ENCODE data around the gene PCED1A.

Gene PCED1A, protein sequence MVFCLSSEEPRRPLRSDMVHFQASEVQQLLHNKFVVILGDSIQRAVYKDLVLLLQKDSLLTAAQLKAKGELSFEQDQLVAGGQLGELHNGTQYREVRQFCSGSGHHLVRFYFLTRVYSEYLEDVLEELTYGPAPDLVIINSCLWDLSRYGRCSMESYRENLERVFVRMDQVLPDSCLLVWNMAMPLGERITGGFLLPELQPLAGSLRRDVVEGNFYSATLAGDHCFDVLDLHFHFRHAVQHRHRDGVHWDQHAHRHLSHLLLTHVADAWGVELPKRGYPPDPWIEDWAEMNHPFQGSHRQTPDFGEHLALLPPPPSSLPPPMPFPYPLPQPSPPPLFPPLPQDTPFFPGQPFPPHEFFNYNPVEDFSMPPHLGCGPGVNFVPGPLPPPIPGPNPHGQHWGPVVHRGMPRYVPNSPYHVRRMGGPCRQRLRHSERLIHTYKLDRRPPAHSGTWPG

DNA sequence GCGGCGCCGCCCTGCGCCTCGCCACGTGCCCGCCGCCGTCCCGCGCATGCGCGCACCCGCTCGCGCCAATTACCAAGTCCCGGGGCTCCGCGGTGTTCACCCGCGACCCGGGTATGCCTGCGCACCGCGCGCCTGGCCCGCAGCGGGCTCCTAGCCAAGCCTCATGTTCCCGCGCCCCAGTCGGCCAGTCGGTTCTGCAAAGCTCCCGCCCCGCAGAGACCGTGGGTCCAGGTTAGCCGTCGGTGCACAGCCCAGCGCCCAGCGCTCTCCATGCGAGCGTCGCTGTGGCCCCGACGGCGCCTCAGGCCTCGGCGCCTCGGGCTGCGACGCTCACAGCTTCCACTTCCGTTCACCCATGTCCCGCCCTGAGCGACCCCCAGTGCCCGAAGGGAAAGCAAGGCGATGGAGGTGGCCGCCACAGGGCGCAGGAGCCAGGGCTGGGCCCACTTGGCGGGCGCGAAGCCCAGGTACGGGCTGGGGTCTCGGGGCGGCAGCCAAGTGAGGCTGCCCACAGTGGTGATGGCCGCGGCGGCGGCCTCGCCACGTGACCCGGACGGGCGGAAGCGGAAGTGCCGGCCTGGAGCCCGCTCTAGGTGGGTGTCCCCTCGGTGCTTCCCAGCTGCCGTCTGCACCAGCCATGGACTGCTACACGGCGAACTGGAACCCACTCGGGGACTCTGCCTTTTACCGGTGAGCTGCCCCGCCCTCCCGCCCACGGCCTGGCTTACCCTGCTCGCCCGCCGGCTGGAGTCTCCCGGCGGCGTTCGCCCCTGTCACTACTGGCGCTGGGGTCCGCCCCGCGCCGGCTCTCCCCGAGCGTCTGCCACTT lies at the start of gene PCED1A, which contains the start of gene VPS16:
PCED1A (minus strand) TSS at position 518 of the 829 bp plus-strand sequence. CDS start 743 bp downstream, outside the sequence.
VPS16 (plus strand) TSS at position 608 of the 829 bp plus-strand sequence; CDS start at position 638, 30 bp downstream.
- TF ChIP-seq, protein P1, sequence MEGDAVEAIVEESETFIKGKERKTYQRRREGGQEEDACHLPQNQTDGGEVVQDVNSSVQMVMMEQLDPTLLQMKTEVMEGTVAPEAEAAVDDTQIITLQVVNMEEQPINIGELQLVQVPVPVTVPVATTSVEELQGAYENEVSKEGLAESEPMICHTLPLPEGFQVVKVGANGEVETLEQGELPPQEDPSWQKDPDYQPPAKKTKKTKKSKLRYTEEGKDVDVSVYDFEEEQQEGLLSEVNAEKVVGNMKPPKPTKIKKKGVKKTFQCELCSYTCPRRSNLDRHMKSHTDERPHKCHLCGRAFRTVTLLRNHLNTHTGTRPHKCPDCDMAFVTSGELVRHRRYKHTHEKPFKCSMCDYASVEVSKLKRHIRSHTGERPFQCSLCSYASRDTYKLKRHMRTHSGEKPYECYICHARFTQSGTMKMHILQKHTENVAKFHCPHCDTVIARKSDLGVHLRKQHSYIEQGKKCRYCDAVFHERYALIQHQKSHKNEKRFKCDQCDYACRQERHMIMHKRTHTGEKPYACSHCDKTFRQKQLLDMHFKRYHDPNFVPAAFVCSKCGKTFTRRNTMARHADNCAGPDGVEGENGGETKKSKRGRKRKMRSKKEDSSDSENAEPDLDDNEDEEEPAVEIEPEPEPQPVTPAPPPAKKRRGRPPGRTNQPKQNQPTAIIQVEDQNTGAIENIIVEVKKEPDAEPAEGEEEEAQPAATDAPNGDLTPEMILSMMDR (conservative IDR thresholded peaks at IDR 0.05; ENCODE audit: low read depth, low read length): no peak
- peak; percentile 48 for DNase-seq (ENCODE audit: low read depth)
- H3K4me3 ChIP-seq (ENCODE audit: low read length): peak within 1 kb of the TSS; percentile 86

DNA sequence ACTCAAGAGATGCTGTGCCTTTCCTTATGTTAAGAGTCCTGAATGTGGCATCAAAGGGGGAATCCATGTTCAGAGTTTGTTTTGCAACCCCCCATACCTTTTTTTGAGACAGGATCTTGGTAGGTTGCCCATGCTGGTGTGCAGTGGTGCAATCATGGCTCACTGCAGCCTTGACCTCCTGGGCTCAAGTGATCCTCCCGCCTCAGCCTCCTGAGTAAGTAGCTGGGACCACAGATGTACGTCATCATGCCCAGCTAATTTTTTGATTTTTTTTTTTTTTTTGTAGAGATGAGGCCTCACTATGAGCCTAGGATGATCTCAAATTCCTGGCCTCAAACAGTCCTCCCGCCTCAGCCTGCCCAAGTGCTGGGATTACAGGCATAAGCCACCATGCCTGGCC lies 49.3 kb upstream of the PCED1A start:
- DNase-seq (ENCODE audit: low read depth): no peak
- TF ChIP-seq, protein P1 (conservative IDR thresholded peaks at IDR 0.05; ENCODE audit: low read depth, low read length): no peak
- no peak overlapping the region for H3K4me3 ChIP-seq (ENCODE audit: low read length)

DNA sequence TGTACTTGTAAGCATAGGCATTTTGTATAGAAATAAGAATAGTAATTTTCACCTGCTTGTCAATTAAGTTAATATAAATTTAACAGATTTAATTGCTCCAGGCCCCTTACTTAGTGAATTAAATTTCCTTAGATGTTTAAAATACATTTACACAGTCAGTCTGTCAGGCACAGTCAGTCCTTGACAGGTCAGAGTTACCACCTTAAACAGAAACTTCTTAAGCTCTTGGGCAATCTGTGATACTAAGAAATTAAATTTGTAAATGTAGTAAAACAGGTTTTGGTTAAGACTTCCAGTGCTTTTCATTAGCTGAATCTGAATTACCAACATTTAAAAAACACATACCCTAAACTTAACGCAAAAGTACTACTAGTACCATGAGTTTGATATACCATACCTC lies 48.8 kb upstream of the PCED1A start:
- DNase-seq (ENCODE audit: low read depth): no peak
- H3K4me3 ChIP-seq (ENCODE audit: low read length): no peak overlapping the region
- TF ChIP-seq, protein P1 (conservative IDR thresholded peaks at IDR 0.05; ENCODE audit: low read depth, low read length): no peak

DNA sequence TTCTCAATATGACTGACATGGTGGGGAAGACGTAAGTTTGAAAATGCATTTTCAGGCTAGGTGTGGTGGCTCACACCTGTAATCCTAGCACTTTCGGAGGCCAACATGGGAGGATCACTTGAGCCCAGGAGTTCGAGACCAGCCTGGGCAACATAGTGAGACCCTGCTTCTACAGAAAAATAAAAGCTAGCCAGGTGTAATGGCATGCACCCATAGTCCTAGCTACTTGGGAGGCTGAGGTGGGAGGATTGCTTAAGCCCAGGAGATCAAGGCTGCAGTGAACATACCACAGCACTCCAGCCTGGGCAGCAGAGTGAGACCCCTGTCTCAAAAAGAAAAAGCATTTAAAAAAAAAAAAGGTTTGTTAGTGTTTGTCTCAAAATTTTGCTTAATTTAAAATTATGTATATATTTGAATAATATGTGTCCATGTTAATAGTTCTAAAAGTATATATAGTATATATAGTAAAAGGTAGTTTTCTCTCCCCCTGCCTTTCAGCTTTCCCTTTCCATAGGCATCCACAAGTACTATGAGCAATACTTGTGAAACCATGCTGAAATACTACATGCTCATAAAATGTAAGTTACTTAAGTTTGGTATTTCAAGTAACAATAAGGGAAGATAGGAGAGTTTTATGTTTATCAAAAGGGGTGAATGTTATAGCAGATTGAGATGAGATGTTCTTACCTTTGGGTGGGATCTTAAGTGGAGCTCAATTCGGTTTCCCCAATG lies 47.9 kb upstream of the PCED1A start:
- DNase-seq (ENCODE audit: low read depth): no peak
- TF ChIP-seq, protein P1 (conservative IDR thresholded peaks at IDR 0.05; ENCODE audit: low read depth, low read length): no peak

DNA sequence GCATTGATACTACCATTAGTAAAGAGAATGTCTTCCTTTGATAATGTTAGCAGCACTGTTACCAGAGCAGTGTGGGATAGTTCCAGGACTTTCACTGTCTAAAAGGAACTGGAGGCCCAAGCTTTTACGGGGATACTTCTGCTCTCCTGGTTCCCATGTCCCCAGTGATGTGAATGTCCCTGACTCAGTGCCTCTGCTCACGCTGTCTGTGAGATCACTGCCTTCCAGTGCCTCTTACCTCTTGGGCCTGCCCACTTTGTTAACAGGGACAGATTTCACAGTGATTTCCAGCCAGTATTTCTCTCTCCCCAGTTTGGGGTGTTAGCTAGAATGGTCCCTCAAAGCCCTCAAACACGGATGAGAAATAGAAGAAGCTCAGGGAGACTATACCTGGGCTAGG lies 47.3 kb upstream of the PCED1A start:
- H3K4me3 ChIP-seq (ENCODE audit: low read length): no peak overlapping the region
- TF ChIP-seq, protein P1 (conservative IDR thresholded peaks at IDR 0.05; ENCODE audit: low read depth, low read length): no peak
- DNase-seq (ENCODE audit: low read depth): no peak

More for the DNA sequence above, 47.9 kb upstream of the PCED1A start:
- H3K4me3 ChIP-seq (ENCODE audit: low read length): no peak overlapping the region

DNA sequence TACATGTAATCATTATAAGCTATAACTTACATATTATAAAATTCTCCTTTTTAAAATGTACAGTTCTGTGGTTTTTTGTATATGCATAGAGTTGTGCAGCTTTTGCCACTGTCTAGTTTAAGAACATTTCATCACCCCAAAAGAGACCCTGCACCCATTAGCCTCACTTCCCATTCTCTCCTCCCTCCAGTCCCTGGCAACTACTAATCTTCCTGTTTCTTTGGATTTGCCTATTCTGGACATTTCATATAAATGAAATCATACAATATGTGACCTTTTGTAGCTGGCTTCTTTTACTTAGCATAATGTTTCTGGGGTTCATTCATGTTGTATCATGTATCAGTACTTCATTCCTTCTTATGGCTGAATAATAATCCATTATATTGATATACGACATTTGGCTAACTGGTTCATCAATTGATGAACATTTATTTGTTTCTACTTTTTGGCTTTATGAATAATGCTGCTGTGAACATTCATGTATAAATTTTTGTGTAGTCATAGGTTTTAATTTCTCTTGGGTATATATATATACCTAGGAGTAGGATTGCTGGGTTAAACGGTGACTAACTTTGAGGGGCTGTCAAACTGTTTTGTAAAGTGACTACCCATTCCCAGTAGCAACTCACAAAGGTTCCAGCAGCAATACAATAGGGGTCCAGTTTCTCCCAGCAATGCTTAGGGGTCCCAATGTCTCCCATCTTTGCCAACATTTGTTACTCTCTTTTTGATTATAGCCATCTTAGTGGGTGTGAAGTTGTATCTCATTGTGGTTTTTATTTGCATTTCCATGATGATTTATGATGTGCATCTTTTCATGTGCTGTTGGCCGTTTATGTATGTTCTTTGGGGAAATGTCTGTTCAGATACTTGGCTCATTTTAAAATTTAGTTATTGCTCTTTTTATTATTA lies 43.5 kb upstream of the PCED1A start:
- TF ChIP-seq, protein P1 (conservative IDR thresholded peaks at IDR 0.05; ENCODE audit: low read depth, low read length): no peak

More for the DNA sequence above, 43.5 kb upstream of the PCED1A start:
- H3K4me3 ChIP-seq (ENCODE audit: low read length): no peak overlapping the region
- DNase-seq (ENCODE audit: low read depth): no peak

All from retinal pigment epithelial cell (primary cell).